Measurements from ENCODE around the gene CAPN5.
A peak's percentile ranks its signal among the peaks of the same experiment; 100 is the strongest.

CAPN5 gene

DNA sequence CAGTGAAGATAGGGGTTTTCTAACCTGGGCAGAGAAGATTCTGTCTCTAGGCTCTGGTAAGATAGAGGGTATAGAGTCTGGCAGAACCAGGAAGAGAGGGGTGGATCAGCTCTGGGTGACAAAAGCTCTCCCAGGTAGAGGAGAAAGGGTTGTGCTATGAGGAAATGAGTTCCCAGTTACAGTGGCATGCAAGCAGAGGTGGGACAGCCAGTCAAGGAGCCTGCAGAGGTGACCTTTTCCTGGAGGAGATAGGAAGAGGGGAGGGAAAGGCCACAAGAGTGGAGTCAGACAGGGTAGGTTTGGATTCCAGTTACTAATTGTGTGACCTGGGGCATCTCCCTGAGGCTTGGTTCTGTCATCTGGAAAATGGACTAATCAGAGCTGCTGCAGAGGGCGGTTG is 3.4 kb upstream of the CAPN5 start:
- no peak for DNase-seq (ENCODE audit: low read depth, low spot score)
- no peak overlapping the region for H3K4me3 ChIP-seq (ENCODE audit: low read depth, low read length)
- TF ChIP-seq, protein P1, sequence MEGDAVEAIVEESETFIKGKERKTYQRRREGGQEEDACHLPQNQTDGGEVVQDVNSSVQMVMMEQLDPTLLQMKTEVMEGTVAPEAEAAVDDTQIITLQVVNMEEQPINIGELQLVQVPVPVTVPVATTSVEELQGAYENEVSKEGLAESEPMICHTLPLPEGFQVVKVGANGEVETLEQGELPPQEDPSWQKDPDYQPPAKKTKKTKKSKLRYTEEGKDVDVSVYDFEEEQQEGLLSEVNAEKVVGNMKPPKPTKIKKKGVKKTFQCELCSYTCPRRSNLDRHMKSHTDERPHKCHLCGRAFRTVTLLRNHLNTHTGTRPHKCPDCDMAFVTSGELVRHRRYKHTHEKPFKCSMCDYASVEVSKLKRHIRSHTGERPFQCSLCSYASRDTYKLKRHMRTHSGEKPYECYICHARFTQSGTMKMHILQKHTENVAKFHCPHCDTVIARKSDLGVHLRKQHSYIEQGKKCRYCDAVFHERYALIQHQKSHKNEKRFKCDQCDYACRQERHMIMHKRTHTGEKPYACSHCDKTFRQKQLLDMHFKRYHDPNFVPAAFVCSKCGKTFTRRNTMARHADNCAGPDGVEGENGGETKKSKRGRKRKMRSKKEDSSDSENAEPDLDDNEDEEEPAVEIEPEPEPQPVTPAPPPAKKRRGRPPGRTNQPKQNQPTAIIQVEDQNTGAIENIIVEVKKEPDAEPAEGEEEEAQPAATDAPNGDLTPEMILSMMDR (IDR thresholded peaks at IDR 0.05; ENCODE audit: low read depth, low read length) = no peak
- in situ Hi-C loops (cut with HindIII; ENCODE audit: low sequenced_read_pairs) = no loop called here

DNA sequence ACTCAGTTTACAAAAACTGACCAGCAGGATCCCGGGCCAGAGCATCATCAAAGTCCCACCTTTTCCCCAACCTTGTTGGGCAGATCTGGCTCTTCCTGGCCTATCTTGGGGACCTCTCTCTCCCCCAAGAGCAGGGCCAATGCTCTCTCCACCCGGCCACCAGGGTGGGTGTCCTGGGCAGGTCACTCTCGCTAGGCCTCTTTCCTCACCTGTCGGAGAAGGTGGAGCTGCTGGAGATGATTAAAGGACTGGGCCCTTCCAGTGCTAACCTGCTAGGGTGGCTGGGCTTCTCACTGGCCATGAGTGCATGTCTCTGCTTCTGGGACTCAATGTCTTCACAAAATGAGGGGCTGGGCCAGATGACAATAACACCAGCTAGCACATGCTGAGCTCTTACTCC is 2.9 kb upstream of the CAPN5 start:
- DNase-seq (ENCODE audit: low read depth, low spot score) = no peak
- H3K4me3 ChIP-seq (ENCODE audit: low read depth, low read length) = no peak overlapping the region
- TF ChIP-seq, protein P1 (IDR thresholded peaks at IDR 0.05; ENCODE audit: low read depth, low read length) = no peak
- in situ Hi-C loops (cut with HindIII; ENCODE audit: low sequenced_read_pairs) = no loop called here

DNA sequence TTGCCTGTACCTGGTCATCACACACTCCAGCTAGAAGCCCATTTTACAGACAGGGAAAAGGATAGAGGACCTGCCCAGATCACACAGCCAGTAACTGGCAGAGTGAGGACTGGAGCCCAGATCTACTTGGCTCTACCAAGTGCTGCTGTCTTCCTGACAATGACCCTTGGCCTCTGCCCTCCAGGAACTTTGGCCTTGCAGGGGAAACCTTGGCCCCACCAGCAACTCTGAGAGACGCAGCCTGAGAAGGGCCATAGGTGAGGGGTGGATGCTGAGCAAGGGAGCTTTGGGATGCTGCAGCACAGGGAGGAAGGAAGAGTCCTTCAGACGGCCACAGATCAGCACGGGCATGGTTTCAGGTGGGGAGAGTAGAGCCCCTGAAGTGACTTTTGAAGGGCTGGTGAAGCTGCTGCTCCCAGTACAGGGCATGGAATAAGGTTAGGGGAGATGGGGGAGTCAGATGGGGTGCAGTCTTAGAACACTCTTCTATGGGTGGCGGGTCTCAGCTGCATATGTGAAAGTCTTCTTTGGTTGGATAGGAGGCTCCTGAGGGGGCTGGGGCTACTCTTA is 2.0 kb upstream of the CAPN5 start:
- no peak for DNase-seq (ENCODE audit: low read depth, low spot score)
- TF ChIP-seq, protein P1 (IDR thresholded peaks at IDR 0.05; ENCODE audit: low read depth, low read length) = no peak
- no peak overlapping the region for H3K4me3 ChIP-seq (ENCODE audit: low read depth, low read length)
- in situ Hi-C loops (cut with HindIII; ENCODE audit: low sequenced_read_pairs) = no loop called here

DNA sequence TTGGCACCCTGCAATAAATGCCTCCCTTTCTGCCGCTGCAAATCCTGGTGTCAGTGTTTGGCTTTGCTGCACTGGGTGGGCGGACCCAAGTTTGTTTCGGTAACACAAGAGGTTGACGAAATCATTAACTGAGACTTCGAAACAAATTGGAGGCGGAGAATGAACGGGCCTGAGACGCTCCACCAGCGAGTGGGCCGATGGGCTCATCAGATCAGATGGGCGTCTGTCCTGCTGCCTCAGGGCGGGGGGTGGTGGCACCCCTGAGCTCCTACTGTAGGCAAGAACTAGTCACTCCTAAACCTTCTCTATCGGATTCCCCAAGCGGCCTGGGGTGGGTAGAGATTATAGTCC is 918 bp upstream of the CAPN5 start:
- H3K4me3 ChIP-seq (ENCODE audit: low read depth, low read length) = peak overlapping the region; percentile 52

DNA sequence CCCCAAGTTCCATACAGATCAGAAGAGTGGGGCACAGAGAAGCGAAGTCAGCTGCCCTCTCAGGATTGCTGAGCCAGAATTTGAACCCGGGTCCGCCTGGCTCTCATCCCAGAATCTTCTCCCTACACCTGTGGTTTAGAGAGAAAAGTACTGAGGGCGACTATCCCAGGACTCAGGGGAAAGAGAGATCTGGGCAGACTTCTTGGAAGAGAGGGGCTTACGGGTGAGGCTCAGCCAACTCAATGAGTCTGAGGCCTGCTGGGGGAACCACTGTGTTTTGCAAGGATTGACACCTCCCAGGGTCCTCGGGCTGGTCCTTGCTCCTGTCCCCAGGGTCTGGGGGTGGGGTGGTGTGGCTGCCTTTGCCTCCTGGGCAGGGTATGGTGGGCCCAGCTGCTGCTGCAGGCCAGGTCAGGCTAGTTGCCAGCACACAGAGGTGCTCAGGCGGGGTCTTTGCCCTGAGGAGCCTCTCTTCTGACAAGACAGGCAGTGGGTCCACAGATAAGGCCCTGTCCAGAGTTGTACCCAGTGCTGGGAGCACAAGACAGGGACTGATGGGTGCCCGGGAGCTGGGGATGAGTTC is 1.2 kb downstream of the CAPN5 start:
- TF ChIP-seq, protein P1 (IDR thresholded peaks at IDR 0.05; ENCODE audit: low read depth, low read length) = no peak
- H3K4me3 ChIP-seq (ENCODE audit: low read depth, low read length) = peak overlapping the region; percentile 64
- no peak for DNase-seq (ENCODE audit: low read depth, low spot score)
- in situ Hi-C loops (cut with HindIII; ENCODE audit: low sequenced_read_pairs) = no loop called here

More for the DNA sequence above, 918 bp upstream of the CAPN5 start:
- TF ChIP-seq, protein P1 (IDR thresholded peaks at IDR 0.05; ENCODE audit: low read depth, low read length) = no peak
- DNase-seq (ENCODE audit: low read depth, low spot score) = peak; percentile 19
- in situ Hi-C loops (cut with HindIII; ENCODE audit: low sequenced_read_pairs) = no loop called here

DNA sequence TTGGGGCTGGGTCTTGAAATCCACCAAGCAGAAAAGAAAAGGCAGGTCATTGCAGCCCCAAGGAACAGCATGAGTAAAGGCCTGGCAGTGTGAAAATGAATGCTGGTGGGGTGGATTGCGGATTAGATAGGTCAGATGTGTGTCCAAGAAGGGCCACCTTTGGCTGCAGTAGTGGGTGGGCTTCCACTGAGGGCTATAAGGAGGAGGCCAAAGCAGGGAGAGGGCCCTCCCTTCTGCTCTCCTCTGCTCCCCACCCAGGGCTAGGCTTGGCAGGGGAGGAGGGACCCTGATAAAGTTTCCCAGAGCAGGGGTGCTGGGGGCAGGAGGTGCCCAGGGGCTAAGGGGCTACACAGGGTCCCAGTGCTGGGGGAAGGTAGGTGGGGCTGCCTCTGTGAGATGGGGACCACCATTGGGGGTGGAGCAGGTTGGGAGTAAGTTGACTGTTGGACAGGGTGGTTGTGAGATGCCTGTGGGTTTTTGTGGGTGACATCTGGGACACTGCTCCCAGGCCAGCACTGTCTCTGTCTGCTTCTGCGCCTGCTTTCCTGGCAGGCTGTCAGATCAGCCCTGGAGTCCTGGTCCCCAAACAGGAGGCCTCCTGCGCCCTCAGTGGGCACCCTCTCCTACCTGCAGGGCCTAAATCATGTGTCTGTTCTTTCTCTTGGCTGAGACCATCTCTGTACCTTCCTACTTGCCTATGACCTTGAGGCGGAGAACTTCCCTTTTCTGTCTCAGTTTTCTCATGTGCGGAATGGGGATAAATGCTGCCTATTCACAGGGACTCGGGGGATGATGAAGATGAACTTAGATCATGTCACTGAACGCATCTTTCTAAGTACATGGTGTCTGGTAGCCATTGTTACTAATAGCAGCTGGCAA is 1.9 kb downstream of the CAPN5 start:
- no peak for DNase-seq (ENCODE audit: low read depth, low spot score)
- TF ChIP-seq, protein P1 (IDR thresholded peaks at IDR 0.05; ENCODE audit: low read depth, low read length) = no peak
- in situ Hi-C loops (cut with HindIII; ENCODE audit: low sequenced_read_pairs) = no loop called here
- no peak overlapping the region for H3K4me3 ChIP-seq (ENCODE audit: low read depth, low read length)

Measured in astrocyte of the spinal cord (primary cell).